Gastrocnemius medialis (tissue), 4 donors: ENCODE results near the gene CHRM1.

Source experiments
- CTCF ChIP-seq, 5 experiments: fragments of 450-650 bp in 3 of 5; fragments of 200-600 bp in 2 of 5; sonication (generic) in 2 of 5; IDR thresholded peaks in 4 of 5; conservative IDR thresholded peaks in 1 of 5; 1 replicate in 4 of 5; 2 replicates in 1 of 5; pipeline ENCODE4 v1.5.1; 2016 to 2019; ENCODE audit warnings: antibody characterized with exemption in 5 of 5, mild to moderate bottlenecking in 3 of 5, moderate library complexity in 3 of 5
- POLR2A ChIP-seq, 2 donors: fragments of 450-650 bp; IDR thresholded peaks; one replicate each; pipeline ENCODE4 v1.6.1; 2017; ENCODE audit warnings: antibody characterized with exemption in 2 of 2, mild to moderate bottlenecking in 2 of 2, moderate library complexity in 2 of 2

- no peak for TF ChIP-seq CTCF (IDR thresholded peaks at IDR 0.05 in 4 of 5, conservative IDR thresholded peaks at IDR 0.05 in 1 of 5)
- no peak for TF ChIP-seq POLR2A (IDR thresholded peaks at IDR 0.05)
These were observed 44.4 kb upstream of the CHRM1 start for GRCh38 chr11:62965574-62965973.
